ENCODE data around the gene FURIN. TPM values are rescaled to one million over a fixed set of nuclear protein-coding genes. Genes with fewer than 3 reads are reported as not detected.

The FURIN gene
- total and polyA plus RNA-seq, 2 of the 4 experiments (the other 2 are of a cell fraction), result 34.8 to 54.3 TPM

DNA sequence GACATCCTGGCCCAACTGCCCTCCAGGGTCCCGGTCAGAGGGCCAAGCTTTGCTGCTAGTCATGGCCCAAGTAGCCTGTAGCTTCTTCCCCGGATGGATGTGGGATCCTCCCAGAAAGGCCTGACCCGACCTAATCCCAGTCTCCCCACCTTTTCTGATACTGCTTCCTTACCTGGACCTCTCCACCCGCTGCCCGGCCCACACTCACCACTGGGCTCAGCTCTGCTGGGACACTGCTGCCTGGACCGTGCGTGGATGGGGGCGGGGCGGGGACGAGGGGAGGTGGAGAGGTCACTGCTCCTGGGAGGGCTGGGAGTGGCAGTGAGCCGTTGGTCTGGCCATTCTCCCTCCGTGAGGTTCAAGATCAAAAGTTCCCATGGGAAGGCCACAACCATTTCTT is 40.3 kb upstream of the FURIN start:
- Histone ChIP-seq H3K36me3 (ENCODE audit: control insufficient read depth, insufficient read depth, low read length) (no peaks in the 10 kb centered on the region), H2BK20ac (ENCODE audit: low read depth, low read length) (no peak overlapping the region), H3K4me3 (ENCODE audit: insufficient read depth, low read depth, low read length) (no peak overlapping the region), H4K20me1 (ENCODE audit: insufficient read depth, low read length) (no peaks in the 10 kb centered on the region), H3K9ac (ENCODE audit: low read depth, low read length) (no peak overlapping the region), H3K4ac (ENCODE audit: low read depth, low read length) (no peak overlapping the region), H3K18ac (ENCODE audit: low read depth, low read length) (no peak overlapping the region), H3K9me3 (ENCODE audit: control insufficient read depth, insufficient read depth, low read length) (no peaks in the 10 kb centered on the region), H3K4me2 (ENCODE audit: low read depth, low read length) (no peak overlapping the region), H2AK9ac (replicated peaks; ENCODE audit: low read depth, low read length, poor library complexity) (no peak overlapping the region), H3K79me1 (ENCODE audit: low read depth in 1 of 2, low read length in 2 of 2) (no peaks in the 10 kb centered on the region), H2AK5ac (ENCODE audit: low read depth, low read length) (no peak overlapping the region), H2BK5ac (ENCODE audit: low read depth, low read length, poor library complexity, severe bottlenecking) (no peak overlapping the region), H2BK120ac (ENCODE audit: low read depth, low read length) (no peak overlapping the region), H3K9me1 (ENCODE audit: insufficient read depth, low read length) (no peaks in the 10 kb centered on the region), H3K4me1 (ENCODE audit: control insufficient read depth, insufficient read depth, low read length) (peaks cover 2% of the 10 kb centered on the region; the same call in 1 of the 2 replicates), H4K8ac (ENCODE audit: low read depth in 2 of 2, low read length in 2 of 2) (no peak overlapping the region), H4K5ac (ENCODE audit: low read depth, low read length) (no peak overlapping the region), H3K27ac (ENCODE audit: insufficient read depth, low read length) (no peak overlapping the region), H2BK15ac (ENCODE audit: low read depth, low read length) (no peak overlapping the region), H2AFZ (replicated peaks; ENCODE audit: low read length, poor library complexity) (no peak overlapping the region), H3K27me3 (ENCODE audit: control insufficient read depth, insufficient read depth, low read length) (peaks cover 13% of the 10 kb centered on the region), H3K56ac (ENCODE audit: extremely low read depth, insufficient read depth, low read length) (no peak overlapping the region), H3K14ac (replicated peaks; ENCODE audit: low read depth, low read length) (no peak overlapping the region), H3K23ac (ENCODE audit: low read depth, low read length) (no peak overlapping the region), H4K91ac (ENCODE audit: insufficient read depth, low read depth, low read length) (no peak overlapping the region)
- dilution Hi-C loops (cut with HindIII; ENCODE audit: low sequenced_read_pairs, unreplicated experiment), result no loop called here
- DNase-seq (no peak), ATAC-seq (ENCODE audit: low read depth) (no peak)
- TF ChIP-seq MAFK (IDR thresholded peaks at IDR 0.05; ENCODE audit: low read depth, low read length), result no peak
- TF ChIP-seq POLR2A (IDR thresholded peaks at IDR 0.05; ENCODE audit: low read depth, low read length), result no peak
- no peak for TF ChIP-seq MAZ (IDR thresholded peaks at IDR 0.05; ENCODE audit: borderline replicate concordance, low read depth, low read length)
- TF ChIP-seq, protein P1, sequence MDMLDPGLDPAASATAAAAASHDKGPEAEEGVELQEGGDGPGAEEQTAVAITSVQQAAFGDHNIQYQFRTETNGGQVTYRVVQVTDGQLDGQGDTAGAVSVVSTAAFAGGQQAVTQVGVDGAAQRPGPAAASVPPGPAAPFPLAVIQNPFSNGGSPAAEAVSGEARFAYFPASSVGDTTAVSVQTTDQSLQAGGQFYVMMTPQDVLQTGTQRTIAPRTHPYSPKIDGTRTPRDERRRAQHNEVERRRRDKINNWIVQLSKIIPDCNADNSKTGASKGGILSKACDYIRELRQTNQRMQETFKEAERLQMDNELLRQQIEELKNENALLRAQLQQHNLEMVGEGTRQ (IDR thresholded peaks at IDR 0.05; ENCODE audit: low read depth, low read length), result no peak
- TF ChIP-seq, protein P2, sequence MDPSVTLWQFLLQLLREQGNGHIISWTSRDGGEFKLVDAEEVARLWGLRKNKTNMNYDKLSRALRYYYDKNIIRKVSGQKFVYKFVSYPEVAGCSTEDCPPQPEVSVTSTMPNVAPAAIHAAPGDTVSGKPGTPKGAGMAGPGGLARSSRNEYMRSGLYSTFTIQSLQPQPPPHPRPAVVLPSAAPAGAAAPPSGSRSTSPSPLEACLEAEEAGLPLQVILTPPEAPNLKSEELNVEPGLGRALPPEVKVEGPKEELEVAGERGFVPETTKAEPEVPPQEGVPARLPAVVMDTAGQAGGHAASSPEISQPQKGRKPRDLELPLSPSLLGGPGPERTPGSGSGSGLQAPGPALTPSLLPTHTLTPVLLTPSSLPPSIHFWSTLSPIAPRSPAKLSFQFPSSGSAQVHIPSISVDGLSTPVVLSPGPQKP (IDR thresholded peaks at IDR 0.05; ENCODE audit: borderline replicate concordance, low read depth, low read length), result no peak
- TF ChIP-seq, protein P3, sequence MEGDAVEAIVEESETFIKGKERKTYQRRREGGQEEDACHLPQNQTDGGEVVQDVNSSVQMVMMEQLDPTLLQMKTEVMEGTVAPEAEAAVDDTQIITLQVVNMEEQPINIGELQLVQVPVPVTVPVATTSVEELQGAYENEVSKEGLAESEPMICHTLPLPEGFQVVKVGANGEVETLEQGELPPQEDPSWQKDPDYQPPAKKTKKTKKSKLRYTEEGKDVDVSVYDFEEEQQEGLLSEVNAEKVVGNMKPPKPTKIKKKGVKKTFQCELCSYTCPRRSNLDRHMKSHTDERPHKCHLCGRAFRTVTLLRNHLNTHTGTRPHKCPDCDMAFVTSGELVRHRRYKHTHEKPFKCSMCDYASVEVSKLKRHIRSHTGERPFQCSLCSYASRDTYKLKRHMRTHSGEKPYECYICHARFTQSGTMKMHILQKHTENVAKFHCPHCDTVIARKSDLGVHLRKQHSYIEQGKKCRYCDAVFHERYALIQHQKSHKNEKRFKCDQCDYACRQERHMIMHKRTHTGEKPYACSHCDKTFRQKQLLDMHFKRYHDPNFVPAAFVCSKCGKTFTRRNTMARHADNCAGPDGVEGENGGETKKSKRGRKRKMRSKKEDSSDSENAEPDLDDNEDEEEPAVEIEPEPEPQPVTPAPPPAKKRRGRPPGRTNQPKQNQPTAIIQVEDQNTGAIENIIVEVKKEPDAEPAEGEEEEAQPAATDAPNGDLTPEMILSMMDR (conservative IDR thresholded peaks at IDR 0.05; ENCODE audit: low read depth, low read length), result no peak
- no peak for TF ChIP-seq FOS (IDR thresholded peaks at IDR 0.05; ENCODE audit: low read depth, low read length)
- no peak for TF ChIP-seq RCOR1 (IDR thresholded peaks at IDR 0.05; ENCODE audit: insufficient replicate concordance, low read length)
- TF ChIP-seq CHD1 (IDR thresholded peaks at IDR 0.05; ENCODE audit: low read depth, low read length), result no peak
- TF ChIP-seq BHLHE40 (IDR thresholded peaks at IDR 0.05; ENCODE audit: low read depth, low read length), result no peak
- TF ChIP-seq MXI1 (IDR thresholded peaks at IDR 0.05; ENCODE audit: borderline replicate concordance, low read depth, low read length), result no peak
- no peak for TF ChIP-seq RFX5 (IDR thresholded peaks at IDR 0.05; ENCODE audit: low read depth, low read length)
- no peak for TF ChIP-seq CEBPB (IDR thresholded peaks at IDR 0.05; ENCODE audit: low read depth, low read length)
- no peak for TF ChIP-seq NFE2L2 (IDR thresholded peaks at IDR 0.05; ENCODE audit: low read depth, low read length)
- no peak for TF ChIP-seq SMC3 (IDR thresholded peaks at IDR 0.05; ENCODE audit: low read depth, low read length)
- TF ChIP-seq RAD21 (IDR thresholded peaks at IDR 0.05; ENCODE audit: low read length), result no peak
- 70% methylated on average over 2 of the region's 12 CpGs; no CpG with 5 or more reads in 1 of the 2 experiments for WGBS, 2 experiments (ENCODE audit: extremely low coverage in 2 of 2, insufficient read length in 1 of 2)
- ChIA-PET POLR2A (ENCODE audit: unreplicated experiment) (no interaction called here), CTCF (no interaction called here)
- in situ Hi-C loops (cut with MboI; ENCODE audit: low sequenced_read_pairs), result no loop called here
- no TSS peak for BruUV-seq (replicated peaks)
- intact Hi-C loops (cut with micrococcal nuclease), result no loop called here

Data from IMR-90 (cell line).